Measurements from ENCODE around the gene CYFIP1.

The CYFIP1 gene

GRCh38 chr15:22903427-22903826 lies 76.7 kb downstream of the CYFIP1 start (continued):
- TF ChIP-seq ZNF518A (tag by site-specific recombination; conservative IDR thresholded peaks at IDR 0.05; ENCODE audit: low read depth) (no peak), OSR2 (tag by site-specific recombination; IDR thresholded peaks at IDR 0.05) (no peak), PRDM6 (tag by site-specific recombination; IDR thresholded peaks at IDR 0.05) (no peak), ZEB2 (tag by site-specific recombination; IDR thresholded peaks at IDR 0.05) (no peak), KLF7 (tag by site-specific recombination; IDR thresholded peaks at IDR 0.05; ENCODE audit: borderline replicate concordance) (no peak), ZNF2 (tag by site-specific recombination; IDR thresholded peaks at IDR 0.05) (no peak), ZFHX2 (tag by site-specific recombination; conservative IDR thresholded peaks at IDR 0.05) (no peak)

- Histone ChIP-seq H3K4me1 (ENCODE audit: control insufficient read depth, insufficient read depth, low read length) (no peaks in the 10 kb centered on the region), H3K27ac (ENCODE audit: extremely low read depth, low read depth, low read length) (no peak overlapping the region), H3K9me3 (ENCODE audit: control insufficient read depth, insufficient read depth, low read depth, low read length) (no peaks in the 10 kb centered on the region), H3K4me3 (ENCODE audit: low read depth, low read length) (no peak overlapping the region), H3K36me3 (ENCODE audit: control insufficient read depth in 2 of 2, insufficient read depth in 1 of 2, low read length in 2 of 2) (peaks cover 0 to 50% of the 10 kb centered on the region in 2 experiments; a peak in 2 of 3 replicates)
- CTCF ChIA-PET, result no interaction called here
- POLR2A ChIA-PET, result no interaction called here
- TF ChIP-seq ZNF2 (tag by site-specific recombination; IDR thresholded peaks at IDR 0.05) (no peak), ZNF629 (tag by site-specific recombination; IDR thresholded peaks at IDR 0.05) (no peak), ZNF157 (tag by site-specific recombination; IDR thresholded peaks at IDR 0.05) (no peak), ZBTB48 (tag by site-specific recombination; IDR thresholded peaks at IDR 0.05) (no peak), ZNF677 (tag by site-specific recombination; IDR thresholded peaks at IDR 0.05) (no peak), ZNF426 (tag by site-specific recombination; IDR thresholded peaks at IDR 0.05) (no peak), ZBTB8A (tag by site-specific recombination; IDR thresholded peaks at IDR 0.05) (no peak), ZBTB11 (tag by site-specific recombination; conservative IDR thresholded peaks at IDR 0.05; ENCODE audit: low read depth) (no peak), ZXDB (tag by site-specific recombination; IDR thresholded peaks at IDR 0.05) (no peak), OVOL3 (tag by site-specific recombination; IDR thresholded peaks at IDR 0.05) (no peak), ZNF366 (tag by site-specific recombination; conservative IDR thresholded peaks at IDR 0.05) (no peak), PBX3 (CRISPR knock-in tag; IDR thresholded peaks at IDR 0.05) (no peak), ZSCAN30 (tag by site-specific recombination; IDR thresholded peaks at IDR 0.05) (no peak), ZNF398 (tag by site-specific recombination; IDR thresholded peaks at IDR 0.05) (no peak)
These were observed 77.2 kb downstream of the CYFIP1 start for GRCh38 chr15:22902981-22903380.

All from HEK293 (cell line).